Loucy (cell line): ENCODE measurements around the gene STRBP.

Source experiments
- H2AFZ ChIP-seq: fragments of 200-600 bp; sonication (generic); 2 replicates; pipeline ENCODE4 v1.6.0; 2016; ENCODE audit warnings: antibody characterized with exemption, mild to moderate bottlenecking, low read length, moderate library complexity
- H3F3A ChIP-seq: fragments of 200-600 bp; 2 replicates; pipeline ENCODE4 v1.6.0; 2016; ENCODE audit warnings: antibody characterized with exemption, low read depth, mild to moderate bottlenecking
- H3K27me3 ChIP-seq: fragments of 200-600 bp; sonication (generic); 2 replicates; pipeline ENCODE4 v1.6.1; 2014; ENCODE audit warnings: low read length, mild to moderate bottlenecking; ENCODE audit not compliant: insufficient read depth, poor library complexity, severe bottlenecking
- H3K36me3 ChIP-seq: fragments of 200-600 bp; sonication (generic); 2 replicates; pipeline ENCODE4 v1.6.1; 2016; ENCODE audit warnings: low read length; ENCODE audit not compliant: insufficient read depth
- H3K4me1 ChIP-seq: fragments of 200-600 bp; sonication (generic); 2 replicates; pipeline ENCODE4 v1.5.1; 2014; ENCODE audit warnings: low read length, mild to moderate bottlenecking; ENCODE audit not compliant: insufficient read depth, poor library complexity, severe bottlenecking
- H3K4me2 ChIP-seq: fragments of 200-600 bp; sonication (generic); 2 replicates; pipeline ENCODE4 v1.6.0; 2014; ENCODE audit warnings: antibody characterized with exemption, low read length, low read depth, mild to moderate bottlenecking; ENCODE audit not compliant: poor library complexity, severe bottlenecking
- H3K4me3 ChIP-seq: fragments of 200-600 bp; sonication (generic); 2 replicates; pipeline ENCODE4 v1.5.1; 2014; ENCODE audit warnings: low read length, mild to moderate bottlenecking, mixed read lengths; ENCODE audit not compliant: poor library complexity, severe bottlenecking
- H3K79me2 ChIP-seq: fragments of 200-600 bp; sonication (generic); 2 replicates; pipeline ENCODE4 v1.6.1; 2014; ENCODE audit warnings: low read length; ENCODE audit not compliant: insufficient read depth
- H3K9ac ChIP-seq: fragments of 200-600 bp; sonication (generic); 2 replicates; pipeline ENCODE4 v1.6.0; 2014; ENCODE audit warnings: mild to moderate bottlenecking, low read depth, low read length, moderate library complexity; ENCODE audit not compliant: poor library complexity, severe bottlenecking
- H3K9me2 ChIP-seq: fragments of 200-600 bp; sonication (generic); replicated peaks from 2 replicates; pipeline ENCODE4 v1.6.1; 2016; ENCODE audit warnings: low read depth, low read length, mixed read lengths
- H3K9me3 ChIP-seq: fragments of 200-600 bp; sonication (generic); 2 replicates; pipeline ENCODE4 v1.6.1; 2014; ENCODE audit warnings: mild to moderate bottlenecking, antibody characterized with exemption, low read length, low read depth; ENCODE audit not compliant: insufficient read depth
- H4K20me1 ChIP-seq: fragments of 200-600 bp; sonication (generic); 2 replicates; pipeline ENCODE4 v1.6.0; 2014; ENCODE audit warnings: antibody characterized with exemption, low read length, mild to moderate bottlenecking; ENCODE audit not compliant: insufficient read depth, poor library complexity, severe bottlenecking
- CTCF ChIP-seq: fragments of 200-600 bp; sonication (generic); conservative IDR thresholded peaks from 2 replicates; pipeline ENCODE4 v1.5.1; 2014; ENCODE audit warnings: mild to moderate bottlenecking, antibody characterized with exemption, low read length
- EZH2phosphoT487 ChIP-seq: fragments of 200-600 bp; IDR thresholded peaks from 2 replicates; pipeline ENCODE4 v1.6.1; 2018; ENCODE audit warnings: antibody characterized with exemption, mild to moderate bottlenecking, moderate library complexity, borderline replicate concordance

Gene STRBP

GRCh38 chr9:123235448-123235847 lies 32.9 kb downstream of the STRBP start:
- no peaks in the 10 kb centered on the region for H3K4me1 ChIP-seq
- H3K79me2 ChIP-seq, result peaks cover 63% of the 10 kb centered on the region
- H3K4me2 ChIP-seq, result no peak overlapping the region
- no peak overlapping the region for H3K9ac ChIP-seq
- H2AFZ ChIP-seq, result no peak overlapping the region
- H3K27me3 ChIP-seq, result no peaks in the 10 kb centered on the region
- no peak overlapping the region for H3K4me3 ChIP-seq
- TF ChIP-seq EZH2phosphoT487 (no peak), CTCF (no peak)
- 0 out of 2 replicates have a peak, but pooled peaks cover 4% of the 10 kb centered on the region for H3K36me3 ChIP-seq
- peaks cover 19% of the 10 kb centered on the region for H4K20me1 ChIP-seq
- no peaks in the 10 kb centered on the region for H3K9me2 ChIP-seq
- no peaks in the 10 kb centered on the region for H3K9me3 ChIP-seq
- no peaks in the 10 kb centered on the region for H3F3A ChIP-seq

DNA sequence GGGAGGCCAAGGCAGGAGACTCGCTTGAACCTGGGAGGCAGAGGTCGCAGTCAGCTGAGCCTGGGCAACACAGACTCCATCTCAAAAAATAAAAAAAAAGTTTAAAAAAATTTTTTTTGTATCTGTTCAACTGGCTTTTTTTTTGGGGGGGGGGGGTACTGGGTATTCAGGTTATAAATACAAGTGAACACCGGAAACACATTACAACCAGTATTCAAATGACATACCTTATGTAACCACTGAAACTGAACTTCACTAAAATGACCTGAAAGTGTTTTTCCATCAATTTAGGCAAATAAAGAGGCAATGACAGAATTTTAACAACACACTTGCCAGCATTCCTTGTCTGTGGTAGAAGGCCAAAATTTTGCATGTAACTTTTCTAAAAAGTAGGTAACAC lies 33.5 kb downstream of the STRBP start:
- Histone ChIP-seq H4K20me1 (peaks cover 16% of the 10 kb centered on the region), H3K36me3 (0 out of 2 replicates have a peak, but pooled peaks cover 4% of the 10 kb centered on the region), H3K4me1 (no peaks in the 10 kb centered on the region), H3K9ac (no peak overlapping the region), H2AFZ (no peak overlapping the region), H3F3A (no peaks in the 10 kb centered on the region), H3K79me2 (peaks cover 58% of the 10 kb centered on the region), H3K4me3 (no peak overlapping the region), H3K4me2 (no peak overlapping the region), H3K9me2 (no peaks in the 10 kb centered on the region), H3K9me3 (no peaks in the 10 kb centered on the region), H3K27me3 (no peaks in the 10 kb centered on the region)
- no peak for TF ChIP-seq CTCF

DNA sequence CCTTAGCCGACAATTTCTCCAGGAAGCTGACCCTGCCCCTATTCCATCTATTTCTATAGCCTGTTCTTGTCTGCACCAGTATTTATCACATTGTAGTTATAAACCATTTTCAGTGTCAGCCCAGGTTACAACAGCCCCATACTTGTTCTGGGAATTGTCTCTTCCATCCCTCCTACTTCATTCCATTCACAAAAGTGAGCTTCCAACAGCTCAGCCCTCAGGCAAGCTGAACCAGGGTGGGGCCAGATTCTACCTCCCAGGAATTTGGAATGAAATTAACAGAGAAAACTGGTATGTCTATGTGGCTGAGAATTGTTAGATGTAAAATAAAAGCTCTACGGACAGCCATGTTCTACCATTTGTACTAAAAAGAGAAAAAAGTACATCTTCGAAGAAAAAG lies 36.1 kb downstream of the STRBP start:
- no peak for TF ChIP-seq CTCF
- TF ChIP-seq EZH2phosphoT487, result no peak
- H3K4me2 ChIP-seq, result no peak overlapping the region
- peaks cover 9% of the 10 kb centered on the region for H4K20me1 ChIP-seq
- H3K4me1 ChIP-seq, result no peaks in the 10 kb centered on the region
- H3K79me2 ChIP-seq, result peaks cover 59% of the 10 kb centered on the region
- no peak overlapping the region for H2AFZ ChIP-seq
- H3K27me3 ChIP-seq, result no peaks in the 10 kb centered on the region
- H3K9me2 ChIP-seq, result no peaks in the 10 kb centered on the region
- no peaks in the 10 kb centered on the region for H3K9me3 ChIP-seq
- no peak overlapping the region for H3K9ac ChIP-seq
- H3K36me3 ChIP-seq, result 0 out of 2 replicates have a peak, but pooled peaks cover 4% of the 10 kb centered on the region
- H3F3A ChIP-seq, result no peaks in the 10 kb centered on the region
- H3K4me3 ChIP-seq, result no peak overlapping the region
